H1 (cell line): Measurements from ENCODE around the gene RELL1.

Experiments used
- CEBPB ChIP-seq: IDR thresholded peaks from 2 replicates; pipeline ENCODE4 v1.6.1; 2012; ENCODE audit warnings: low read depth, low read length
- CREB1 ChIP-seq: IDR thresholded peaks from 2 replicates; pipeline ENCODE4 v1.6.1; 2012; ENCODE audit warnings: inconsistent platforms
- POLR2A ChIP-seq, 2 experiments: IDR thresholded peaks; 1 replicate in 1 of 2; 2 replicates in 1 of 2; pipeline ENCODE4 v1.6.1; 2011; ENCODE audit warnings: low read depth in 2 of 2, low read length in 2 of 2, mild to moderate bottlenecking in 2 of 2; ENCODE audit errors: control extremely low read depth in 1 of 2
- SUZ12 ChIP-seq: fragments of 200-600 bp; sonication (generic); IDR thresholded peaks from 2 replicates; pipeline ENCODE4 v1.6.1; 2012; ENCODE audit warnings: mild to moderate bottlenecking, inconsistent platforms, low read length, moderate library complexity, mixed read lengths
- YY1 ChIP-seq: IDR thresholded peaks from 2 replicates; pipeline ENCODE4 v1.6.1; 2011; ENCODE audit warnings: low read depth, mild to moderate bottlenecking, low read length
- TF ChIP-seq, protein P1 (sequence below), 3 experiments: IDR thresholded peaks; 1 replicate in 2 of 3; 2 replicates in 1 of 3; pipeline versions ENCODE4 v1.5.1 to v1.6.1; 2011; ENCODE audit warnings: low read length in 3 of 3, mild to moderate bottlenecking in 3 of 3, inconsistent platforms in 2 of 3, low read depth in 1 of 3, moderate library complexity in 1 of 3; ENCODE audit not compliant: insufficient read depth in 1 of 3; ENCODE audit errors: control extremely low read depth in 1 of 3

DNA sequence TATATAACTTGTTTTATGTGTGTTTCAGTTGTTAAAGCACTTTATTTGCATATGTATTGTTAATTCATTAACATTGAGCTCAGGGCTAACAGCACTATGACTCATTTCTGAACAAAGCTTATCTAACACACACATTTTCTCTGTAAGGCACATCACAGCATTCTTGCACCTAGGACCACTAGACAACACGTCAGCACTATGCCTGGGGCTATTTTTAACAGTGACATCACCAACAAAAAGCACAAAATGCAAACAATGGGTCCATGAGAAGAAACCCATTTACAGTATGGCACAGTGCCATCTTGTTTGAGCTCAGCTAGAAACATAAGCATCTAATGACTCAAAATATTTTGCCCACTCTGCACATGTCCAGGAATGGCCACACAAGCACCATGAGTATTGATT, 124.4 kb downstream of the RELL1 start:
- no peak for TF ChIP-seq SUZ12
- TF ChIP-seq, protein P1, sequence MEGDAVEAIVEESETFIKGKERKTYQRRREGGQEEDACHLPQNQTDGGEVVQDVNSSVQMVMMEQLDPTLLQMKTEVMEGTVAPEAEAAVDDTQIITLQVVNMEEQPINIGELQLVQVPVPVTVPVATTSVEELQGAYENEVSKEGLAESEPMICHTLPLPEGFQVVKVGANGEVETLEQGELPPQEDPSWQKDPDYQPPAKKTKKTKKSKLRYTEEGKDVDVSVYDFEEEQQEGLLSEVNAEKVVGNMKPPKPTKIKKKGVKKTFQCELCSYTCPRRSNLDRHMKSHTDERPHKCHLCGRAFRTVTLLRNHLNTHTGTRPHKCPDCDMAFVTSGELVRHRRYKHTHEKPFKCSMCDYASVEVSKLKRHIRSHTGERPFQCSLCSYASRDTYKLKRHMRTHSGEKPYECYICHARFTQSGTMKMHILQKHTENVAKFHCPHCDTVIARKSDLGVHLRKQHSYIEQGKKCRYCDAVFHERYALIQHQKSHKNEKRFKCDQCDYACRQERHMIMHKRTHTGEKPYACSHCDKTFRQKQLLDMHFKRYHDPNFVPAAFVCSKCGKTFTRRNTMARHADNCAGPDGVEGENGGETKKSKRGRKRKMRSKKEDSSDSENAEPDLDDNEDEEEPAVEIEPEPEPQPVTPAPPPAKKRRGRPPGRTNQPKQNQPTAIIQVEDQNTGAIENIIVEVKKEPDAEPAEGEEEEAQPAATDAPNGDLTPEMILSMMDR (IDR thresholded peaks at IDR 0.05; ENCODE audit: control extremely low read depth in 1 of 3, insufficient read depth in 1 of 3, low read depth in 1 of 3, low read length in 3 of 3), result no peak
- no peak for TF ChIP-seq POLR2A (IDR thresholded peaks at IDR 0.05; ENCODE audit: control extremely low read depth in 1 of 2, low read depth in 2 of 2, low read length in 2 of 2)
- TF ChIP-seq CREB1, result no peak
- no peak for TF ChIP-seq CEBPB
- TF ChIP-seq YY1, result no peak
